Upper lobe of right lung (tissue), 1 donor: Measurements from ENCODE around the gene THSD4. TPM values are rescaled to one million over a fixed set of nuclear protein-coding genes. Genes with fewer than 3 reads are reported as not detected.

Experiments used
- ATAC-seq: fragments of 200-7000 bp; cut with Tn5 transposase; one replicate; pipeline ENCODE4 v1.9.1; 2020; ENCODE audit warnings: mild to moderate bottlenecking, moderate library complexity
- DNase-seq: peaks from one replicate; pipeline ENCODE4 v3.0.0-alpha.2; 2020
- H3K27ac ChIP-seq: fragments of 200-600 bp; one replicate; pipeline ENCODE4 v1.8.0; 2022
- H3K27me3 ChIP-seq: fragments of 200-600 bp; one replicate; pipeline ENCODE4 v1.8.0; 2022; ENCODE audit warnings: mild to moderate bottlenecking
- H3K36me3 ChIP-seq: fragments of 200-600 bp; one replicate; pipeline ENCODE4 v1.8.0; 2022
- H3K4me1 ChIP-seq: fragments of 200-600 bp; one replicate; pipeline ENCODE4 v1.8.0; 2022
- H3K4me3 ChIP-seq: fragments of 200-600 bp; one replicate; pipeline ENCODE4 v1.8.0; 2022; ENCODE audit warnings: mild to moderate bottlenecking
- H3K9me3 ChIP-seq: fragments of 200-600 bp; one replicate; pipeline ENCODE4 v1.8.0; 2022
- intact Hi-C: fragments of 100-400 bp; cut with DNase I; formaldehyde crosslinking; loops from one replicate; pipeline ENCODE4 v1.11.0; 2022
- total RNA-seq: library from RNA; stranded (reverse); fragmentation: NEBNext Ultra II Directional; extraction: Animal tissue kit (Norgen Biotek cat#: 25700); gene quantifications from one replicate; pipeline ENCODE4 v1.2.1, GENCODE V29; 2021
- TF ChIP-seq, protein P1 (sequence below): fragments of 200-600 bp; IDR thresholded peaks from one replicate; pipeline ENCODE4 v1.8.0; 2022; ENCODE audit warnings: antibody characterized with exemption
- donor health status: DM: no; HTN: yes; CAD: no; lungs with severe emphysema.

The THSD4 gene
- total RNA-seq, 1 donor from 2014 or later = 25.6 TPM

DNA sequence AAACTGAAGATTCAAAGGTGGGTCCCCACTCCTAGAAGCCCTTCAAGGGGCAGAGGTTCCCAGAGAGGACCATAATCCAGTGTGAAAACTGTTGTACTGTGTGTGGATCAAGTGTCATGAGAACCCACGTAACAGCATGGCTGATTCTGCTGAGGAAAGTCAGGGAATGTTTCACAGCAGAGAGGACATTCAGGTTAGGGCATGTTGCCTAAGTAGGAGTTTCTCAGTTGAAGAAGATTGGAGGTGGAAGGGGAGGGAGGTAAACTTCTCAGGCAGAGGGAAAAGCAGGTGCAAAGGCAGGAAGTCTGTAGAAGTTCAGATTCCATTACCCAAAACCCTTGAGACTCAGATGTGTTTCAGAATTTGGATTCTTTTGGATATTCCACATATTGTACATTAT, 448.9 kb downstream of the THSD4 start:
- ATAC-seq (no peak), DNase-seq (no peak)
- H3K4me3 ChIP-seq = no peak overlapping the region
- TF ChIP-seq, protein P1, sequence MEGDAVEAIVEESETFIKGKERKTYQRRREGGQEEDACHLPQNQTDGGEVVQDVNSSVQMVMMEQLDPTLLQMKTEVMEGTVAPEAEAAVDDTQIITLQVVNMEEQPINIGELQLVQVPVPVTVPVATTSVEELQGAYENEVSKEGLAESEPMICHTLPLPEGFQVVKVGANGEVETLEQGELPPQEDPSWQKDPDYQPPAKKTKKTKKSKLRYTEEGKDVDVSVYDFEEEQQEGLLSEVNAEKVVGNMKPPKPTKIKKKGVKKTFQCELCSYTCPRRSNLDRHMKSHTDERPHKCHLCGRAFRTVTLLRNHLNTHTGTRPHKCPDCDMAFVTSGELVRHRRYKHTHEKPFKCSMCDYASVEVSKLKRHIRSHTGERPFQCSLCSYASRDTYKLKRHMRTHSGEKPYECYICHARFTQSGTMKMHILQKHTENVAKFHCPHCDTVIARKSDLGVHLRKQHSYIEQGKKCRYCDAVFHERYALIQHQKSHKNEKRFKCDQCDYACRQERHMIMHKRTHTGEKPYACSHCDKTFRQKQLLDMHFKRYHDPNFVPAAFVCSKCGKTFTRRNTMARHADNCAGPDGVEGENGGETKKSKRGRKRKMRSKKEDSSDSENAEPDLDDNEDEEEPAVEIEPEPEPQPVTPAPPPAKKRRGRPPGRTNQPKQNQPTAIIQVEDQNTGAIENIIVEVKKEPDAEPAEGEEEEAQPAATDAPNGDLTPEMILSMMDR = no peak
- H3K27ac ChIP-seq = no peak overlapping the region
- no peaks in the 10 kb centered on the region for H3K36me3 ChIP-seq
- H3K27me3 ChIP-seq = no peaks in the 10 kb centered on the region
- intact Hi-C loops = no loop called here
- H3K9me3 ChIP-seq = no peaks in the 10 kb centered on the region
- no peaks in the 10 kb centered on the region for H3K4me1 ChIP-seq

DNA sequence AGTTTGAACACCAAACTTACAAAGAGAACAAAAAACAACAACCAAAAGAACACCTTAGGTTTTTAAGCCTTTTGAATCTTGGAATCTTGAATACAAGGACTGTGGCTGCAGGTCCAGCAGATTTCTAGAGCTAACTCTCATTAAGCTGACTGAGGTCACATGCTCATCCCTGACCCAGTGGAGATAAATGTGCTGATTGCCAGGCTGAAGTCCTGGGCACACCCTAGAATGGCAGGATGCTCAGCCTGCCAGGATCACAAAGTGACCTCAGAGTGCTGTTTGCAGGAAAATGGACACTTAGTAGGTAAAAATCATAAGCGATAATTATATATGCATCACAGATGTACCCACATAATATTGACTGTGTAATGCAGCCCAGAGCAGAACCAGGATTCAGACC, 449.7 kb downstream of the THSD4 start:
- Histone ChIP-seq H3K27me3 (no peaks in the 10 kb centered on the region), H3K4me1 (no peaks in the 10 kb centered on the region), H3K9me3 (no peaks in the 10 kb centered on the region), H3K27ac (no peak overlapping the region), H3K4me3 (no peak overlapping the region), H3K36me3 (no peaks in the 10 kb centered on the region)
- TF ChIP-seq, protein P1 = no peak
- no peak for DNase-seq
- intact Hi-C loops = no loop called here
- no peak for ATAC-seq

DNA sequence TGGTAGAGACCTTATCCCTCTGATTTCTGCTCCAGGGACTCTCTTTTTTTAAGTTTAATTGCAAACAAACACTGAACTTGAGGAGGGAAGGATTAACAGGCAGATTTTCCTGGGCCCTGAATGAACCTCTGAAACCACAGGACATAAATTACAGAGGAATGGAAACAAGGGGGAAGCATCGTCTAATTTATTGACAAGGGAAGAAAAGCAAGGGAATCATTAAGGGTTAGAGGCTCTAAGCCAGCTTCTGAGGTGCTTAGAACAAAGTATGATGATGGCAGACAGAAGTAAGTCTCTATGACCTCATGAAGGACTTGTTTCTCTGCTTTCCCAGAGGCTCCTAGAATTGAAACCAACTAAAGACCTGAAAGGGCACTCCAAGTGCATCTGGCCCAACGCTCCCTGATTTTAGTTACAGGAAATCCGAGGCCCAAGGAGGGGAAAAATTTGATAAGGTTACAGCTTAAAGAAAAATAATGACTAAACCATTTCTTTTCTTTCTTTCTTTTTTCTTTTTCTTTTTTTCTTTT, 450.4 kb downstream of the THSD4 start:
- no peaks in the 10 kb centered on the region for H3K9me3 ChIP-seq
- H3K27ac ChIP-seq = no peak overlapping the region
- H3K27me3 ChIP-seq = no peaks in the 10 kb centered on the region
- H3K4me1 ChIP-seq = no peaks in the 10 kb centered on the region
- DNase-seq = no peak
- no peak for ATAC-seq
- H3K36me3 ChIP-seq = no peaks in the 10 kb centered on the region
- H3K4me3 ChIP-seq = no peak overlapping the region
- intact Hi-C loops = no loop called here
- TF ChIP-seq, protein P1 = no peak

DNA sequence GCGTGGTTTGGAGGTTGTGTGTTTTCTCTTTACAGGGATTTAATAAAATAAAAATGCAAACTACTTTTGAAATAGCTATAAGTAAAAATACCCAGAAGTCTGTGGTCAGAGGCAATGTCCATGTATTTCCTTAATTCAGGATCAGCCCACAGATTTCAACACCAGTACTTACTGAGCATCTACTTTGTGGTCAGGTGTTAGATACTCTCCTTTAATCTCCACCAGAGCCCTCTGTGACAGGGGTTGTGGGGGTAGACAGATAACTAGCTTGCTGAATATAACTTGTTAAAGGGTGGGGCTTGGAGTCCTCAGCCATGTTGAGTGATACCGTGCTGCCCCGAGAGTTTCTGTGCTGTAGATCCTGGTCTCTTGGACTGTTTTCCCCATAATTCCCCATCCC, 451.0 kb downstream of the THSD4 start:
- no peak for ATAC-seq
- TF ChIP-seq, protein P1 = no peak
- no peak overlapping the region for H3K27ac ChIP-seq

DNA sequence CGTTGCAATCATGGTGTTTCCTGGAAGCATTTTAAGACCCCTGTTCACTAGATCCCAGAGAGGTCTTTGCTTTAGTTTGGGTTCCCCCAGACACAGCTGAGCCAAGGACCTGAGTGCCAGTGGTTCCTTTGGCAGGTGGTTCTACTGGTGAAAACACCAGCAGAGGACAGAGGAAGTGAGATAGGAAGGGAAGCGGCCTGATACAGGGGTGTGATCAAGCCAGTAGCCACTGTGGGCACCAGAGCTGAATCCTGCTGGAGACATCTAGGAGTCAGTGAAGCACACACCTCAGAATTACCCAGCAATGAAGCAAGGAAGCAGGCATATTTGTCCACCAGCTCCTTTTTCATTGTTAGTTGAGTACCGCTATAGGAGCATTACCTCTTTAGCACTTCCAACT, 451.9 kb downstream of the THSD4 start:
- Histone ChIP-seq H3K4me1 (peaks cover 2% of the 10 kb centered on the region), H3K27ac (no peak overlapping the region), H3K4me3 (no peak overlapping the region), H3K9me3 (no peaks in the 10 kb centered on the region), H3K36me3 (no peaks in the 10 kb centered on the region), H3K27me3 (no peaks in the 10 kb centered on the region)
- intact Hi-C loops = no loop called here
- TF ChIP-seq, protein P1 = no peak
- no peak for ATAC-seq
- no peak for DNase-seq

More for the DNA sequence above, 451.0 kb downstream of the THSD4 start:
- no peak for DNase-seq
- no peak overlapping the region for H3K4me3 ChIP-seq
- no peaks in the 10 kb centered on the region for H3K4me1 ChIP-seq
- intact Hi-C loops = no loop called here
- no peaks in the 10 kb centered on the region for H3K27me3 ChIP-seq
- no peaks in the 10 kb centered on the region for H3K36me3 ChIP-seq
- H3K9me3 ChIP-seq = no peaks in the 10 kb centered on the region

DNA sequence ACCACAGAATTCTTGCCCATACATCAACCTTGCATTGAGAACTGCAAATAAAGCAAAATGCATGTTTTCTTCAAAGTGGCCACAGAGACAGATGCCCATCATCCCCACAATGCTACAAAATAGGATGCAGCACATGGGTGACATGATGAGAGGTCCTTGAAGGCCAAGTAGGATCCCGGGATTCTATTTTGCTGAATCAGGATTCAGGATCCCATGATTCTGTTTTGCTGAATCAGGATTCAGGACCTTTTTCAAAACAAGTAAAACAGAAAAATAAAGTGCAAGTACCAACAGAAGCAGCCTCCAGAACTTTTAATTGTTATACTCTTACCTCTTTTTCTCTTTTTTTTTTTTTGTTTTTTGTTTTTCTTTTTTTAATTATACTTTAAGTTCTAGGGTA, 453.0 kb downstream of the THSD4 start:
- no peak for ATAC-seq
- intact Hi-C loops = no loop called here
- H3K27me3 ChIP-seq = no peaks in the 10 kb centered on the region

More for the DNA sequence above, 453.0 kb downstream of the THSD4 start:
- H3K27ac ChIP-seq = no peak overlapping the region
- H3K4me1 ChIP-seq = peaks cover 4% of the 10 kb centered on the region
- no peaks in the 10 kb centered on the region for H3K36me3 ChIP-seq
- TF ChIP-seq, protein P1 = no peak
- no peak for DNase-seq
- no peak overlapping the region for H3K4me3 ChIP-seq
- no peaks in the 10 kb centered on the region for H3K9me3 ChIP-seq
